Psoas muscle (tissue), 8 donors: ENCODE results near the gene LRRIQ1. TPM values are rescaled to one million over a fixed set of nuclear protein-coding genes. Genes with fewer than 3 reads are reported as not detected.

Experiments
- ATAC-seq, 4 donors: fragments of 200-7000 bp; cut with Tn5 transposase; one replicate each; pipeline ENCODE4 v1.9.1; 2020; ENCODE audit warnings: moderate library complexity in 3 of 4, mild to moderate bottlenecking in 2 of 4
- DNase-seq, 2 donors: peaks; one replicate each; pipeline ENCODE4 v3.0.0-alpha.2; 2020
- H3K27ac ChIP-seq: fragments of 200-600 bp; one replicate; pipeline ENCODE4 v1.8.0; 2022
- H3K27me3 ChIP-seq, 3 donors: fragments of 200-600 bp in 1 of 3; one replicate each; pipeline versions ENCODE4 v1.6.1 to v1.8.0; 2013 to 2022; ENCODE audit warnings: low read length in 2 of 3, mild to moderate bottlenecking in 2 of 3, moderate library complexity in 1 of 3; ENCODE audit not compliant: insufficient read depth in 3 of 3
- H3K36me3 ChIP-seq, 2 donors: fragments of 200-600 bp in 1 of 2; one replicate each; pipeline versions ENCODE4 v1.6.1 to v1.8.0; 2013 to 2022; ENCODE audit warnings: low read depth in 1 of 2, mild to moderate bottlenecking in 1 of 2, moderate library complexity in 1 of 2; ENCODE audit not compliant: insufficient read depth in 1 of 2
- H3K4me1 ChIP-seq: fragments of 200-600 bp; one replicate; pipeline ENCODE4 v1.8.0; 2022
- H3K4me3 ChIP-seq: fragments of 200-600 bp; one replicate; pipeline ENCODE4 v1.8.0; 2022; ENCODE audit warnings: mild to moderate bottlenecking
- H3K9me3 ChIP-seq: fragments of 200-600 bp; one replicate; pipeline ENCODE4 v1.8.0; 2022
- WGBS, 3 donors: extraction: QIAGEN DNeasy Blood & Tissue Kit; methylation state at CpG; one replicate each; pipeline versions ENCODE4 v1.1.6 to v1.1.7; 2013; 5-methylcytosine and 5-hydroxymethylcytosine counted together
- intact Hi-C, 2 donors: fragments of 100-400 bp; cut with DNase I; formaldehyde crosslinking; loops; one replicate each; pipeline versions ENCODE4 v1.11.0 to v1.14.2; 2022
- polyA plus RNA-seq, 3 donors: library from polyadenylated mRNA; stranded (reverse); fragments of 200-250 nt; gene quantifications; one replicate each; pipeline ENCODE4 v1.2.3, GENCODE V29; 2013
- total RNA-seq, 4 donors: library from RNA; stranded (reverse); fragmentation: NEBNext Ultra II Directional in 2 of 4; extraction: Animal tissue kit (Norgen Biotek cat#: 25700) in 2 of 4; gene quantifications; one replicate each; pipeline versions ENCODE4 v1.2.1 to v1.2.4, GENCODE V29; 2021 to 2023
- TF ChIP-seq, protein P1 (sequence below): fragments of 200-600 bp; IDR thresholded peaks from one replicate; pipeline ENCODE4 v1.8.0; 2022; ENCODE audit warnings: antibody characterized with exemption
- donor health status: healthy with polysubstance abuse.
- donor health status: DM: no; HTN: no; CAD: no; lungs with moderate emphysema.
- donor health status: Bipolar disorder and iron deficiency.
- donor health status: healthy.
- donor health status: DM: yes; HTN: yes; CAD: no.
- donor health status: DM: no; HTN: no; CAD: no.
- donor health status: DM: no; HTN: no; CAD: no.
- donor health status: DM: yes; HTN: yes; CAD: no.

LRRIQ1 gene
- total and polyA plus RNA-seq, 7 donors = 0.08 to 0.31 TPM; not detected in 5

DNA sequence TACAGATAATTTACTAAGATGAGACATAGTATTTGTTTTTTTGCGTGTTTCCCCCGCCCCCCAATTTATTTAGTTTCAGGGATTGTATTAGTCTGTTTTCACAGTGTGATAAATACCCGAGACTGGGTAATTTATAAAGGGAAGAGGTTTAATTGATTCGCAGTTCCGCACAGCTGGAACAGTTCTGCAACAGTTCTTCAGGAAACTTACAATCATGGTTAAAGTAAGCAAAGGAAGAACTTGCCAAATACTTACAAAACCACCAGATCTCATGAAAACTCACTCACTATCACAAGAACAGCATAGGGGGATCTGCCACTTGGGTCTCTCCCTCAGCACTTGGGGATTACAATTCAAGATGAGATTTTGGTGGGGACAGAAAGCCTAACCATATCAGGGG, 48.9 kb downstream of the LRRIQ1 start:
- ATAC-seq (no peak), DNase-seq (no peak)
- H3K4me1 ChIP-seq = no peaks in the 10 kb centered on the region
- intact Hi-C loops = no loop called here
- no peaks in the 10 kb centered on the region for H3K9me3 ChIP-seq
- TF ChIP-seq, protein P1, sequence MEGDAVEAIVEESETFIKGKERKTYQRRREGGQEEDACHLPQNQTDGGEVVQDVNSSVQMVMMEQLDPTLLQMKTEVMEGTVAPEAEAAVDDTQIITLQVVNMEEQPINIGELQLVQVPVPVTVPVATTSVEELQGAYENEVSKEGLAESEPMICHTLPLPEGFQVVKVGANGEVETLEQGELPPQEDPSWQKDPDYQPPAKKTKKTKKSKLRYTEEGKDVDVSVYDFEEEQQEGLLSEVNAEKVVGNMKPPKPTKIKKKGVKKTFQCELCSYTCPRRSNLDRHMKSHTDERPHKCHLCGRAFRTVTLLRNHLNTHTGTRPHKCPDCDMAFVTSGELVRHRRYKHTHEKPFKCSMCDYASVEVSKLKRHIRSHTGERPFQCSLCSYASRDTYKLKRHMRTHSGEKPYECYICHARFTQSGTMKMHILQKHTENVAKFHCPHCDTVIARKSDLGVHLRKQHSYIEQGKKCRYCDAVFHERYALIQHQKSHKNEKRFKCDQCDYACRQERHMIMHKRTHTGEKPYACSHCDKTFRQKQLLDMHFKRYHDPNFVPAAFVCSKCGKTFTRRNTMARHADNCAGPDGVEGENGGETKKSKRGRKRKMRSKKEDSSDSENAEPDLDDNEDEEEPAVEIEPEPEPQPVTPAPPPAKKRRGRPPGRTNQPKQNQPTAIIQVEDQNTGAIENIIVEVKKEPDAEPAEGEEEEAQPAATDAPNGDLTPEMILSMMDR = no peak
- WGBS, 3 donors = 72 to 81% (median 77%) methylated on average over 5 of the region's 5 CpGs
- no peaks in the 10 kb centered on the region for H3K36me3 ChIP-seq
- H3K27me3 ChIP-seq = no peaks in the 10 kb centered on the region
- no peak overlapping the region for H3K27ac ChIP-seq
- no peak overlapping the region for H3K4me3 ChIP-seq

DNA sequence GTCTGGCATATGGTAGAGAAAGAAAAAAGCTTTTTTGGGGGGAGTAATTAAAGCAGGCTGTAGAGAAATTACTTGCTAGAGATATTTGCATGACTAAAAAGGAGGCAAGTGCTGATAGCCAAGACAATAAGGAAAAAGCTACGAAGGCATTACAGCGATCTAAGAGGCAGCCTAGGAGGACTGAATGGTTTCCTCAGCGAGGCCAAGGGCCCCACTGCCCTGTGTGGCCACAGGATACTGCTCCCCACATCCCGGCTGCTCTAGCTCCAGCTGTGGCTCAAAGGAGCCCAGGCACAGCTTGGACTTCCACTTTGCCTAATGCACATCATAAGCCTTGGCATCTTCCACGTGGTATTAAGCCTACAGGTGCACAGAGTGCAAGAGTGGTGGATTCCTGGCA, 53.6 kb downstream of the LRRIQ1 start:
- H3K9me3 ChIP-seq = no peaks in the 10 kb centered on the region
- ATAC-seq = no peak
- WGBS, 3 donors = 70 to 76% (median 74%) methylated on average over 5 of the region's 5 CpGs
- H3K27ac ChIP-seq = no peak overlapping the region
- H3K36me3 ChIP-seq = no peaks in the 10 kb centered on the region
- TF ChIP-seq, protein P1 = no peak
- intact Hi-C loops = no loop called here
- no peak overlapping the region for H3K4me3 ChIP-seq
- no peaks in the 10 kb centered on the region for H3K27me3 ChIP-seq
- no peak for DNase-seq
- H3K4me1 ChIP-seq = no peaks in the 10 kb centered on the region

GRCh38 chr12:85092814-85093370, 56.7 kb downstream of the LRRIQ1 start:
- TF ChIP-seq, protein P1 = no peak
- intact Hi-C loops = no loop called here
- WGBS, 3 donors = 47 to 97% (median 93%) methylated on average over 2 of the region's 2 CpGs
- Histone ChIP-seq H3K27me3 (no peaks in the 10 kb centered on the region), H3K9me3 (no peaks in the 10 kb centered on the region), H3K36me3 (no peaks in the 10 kb centered on the region), H3K4me1 (no peaks in the 10 kb centered on the region), H3K27ac (no peak overlapping the region), H3K4me3 (no peak overlapping the region)
- DNase-seq (no peak), ATAC-seq (no peak)

DNA sequence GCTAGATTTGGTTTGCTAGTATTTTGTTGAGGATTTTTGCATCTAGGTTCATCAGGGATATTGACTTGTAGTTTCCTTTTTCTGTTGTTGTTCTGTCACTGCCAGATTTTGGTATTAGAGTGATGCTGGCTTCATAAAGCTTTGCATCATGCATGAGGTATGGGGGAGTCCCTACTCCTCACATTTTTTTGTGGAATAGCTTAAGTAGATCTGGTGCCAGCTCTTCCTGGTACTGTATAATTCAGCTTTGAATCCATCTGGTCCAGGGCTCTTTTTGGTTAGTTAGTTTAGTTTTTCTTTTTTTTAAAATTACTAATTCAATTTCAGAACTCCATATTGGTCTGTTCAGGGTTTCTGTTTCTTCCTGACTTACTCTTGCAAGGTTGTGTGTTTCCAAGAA, 59.4 kb downstream of the LRRIQ1 start:
- no peak overlapping the region for H3K27ac ChIP-seq
- no peaks in the 10 kb centered on the region for H3K9me3 ChIP-seq
- H3K36me3 ChIP-seq = no peaks in the 10 kb centered on the region
- DNase-seq = no peak
- intact Hi-C loops = no loop called here
- no peak for ATAC-seq
- no peaks in the 10 kb centered on the region for H3K27me3 ChIP-seq
- TF ChIP-seq, protein P1 = no peak
- H3K4me1 ChIP-seq = no peaks in the 10 kb centered on the region
- H3K4me3 ChIP-seq = no peak overlapping the region

DNA sequence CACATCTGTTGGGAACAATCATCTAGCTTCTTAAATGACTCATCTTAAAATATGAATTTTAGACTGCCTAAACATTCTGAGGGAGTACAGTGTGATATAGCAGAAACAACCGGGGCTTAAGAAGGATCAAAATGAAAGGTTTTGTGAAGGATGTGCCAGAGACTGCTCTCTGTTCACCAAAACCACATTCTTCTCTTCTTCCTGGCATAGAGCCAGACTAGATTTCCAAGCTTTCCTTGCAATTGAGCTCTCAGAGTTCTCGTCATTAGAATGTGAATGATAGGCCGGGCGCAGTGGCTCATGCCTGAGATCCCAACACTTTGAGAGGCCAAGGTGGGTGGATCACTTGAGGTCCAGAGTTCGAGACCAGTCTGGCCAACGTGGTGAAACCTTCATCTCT, 94.5 kb downstream of the LRRIQ1 start:
- intact Hi-C loops = no loop called here
- TF ChIP-seq, protein P1 = no peak
- Histone ChIP-seq H3K36me3 (no peaks in the 10 kb centered on the region), H3K27ac (no peak overlapping the region), H3K4me3 (no peak overlapping the region), H3K4me1 (no peaks in the 10 kb centered on the region), H3K9me3 (no peaks in the 10 kb centered on the region), H3K27me3 (no peaks in the 10 kb centered on the region)
- DNase-seq (no peak), ATAC-seq (no peak)
- WGBS, 3 donors = 57 to 68% (median 66%) methylated on average over 6 of the region's 6 CpGs
